H1 (cell line): ENCODE results near the gene RAPGEF5. TPM values are rescaled to one million over a fixed set of nuclear protein-coding genes. Genes with fewer than 3 reads are reported as not detected.

ENCODE experiments used
- CTCF ChIA-PET: fragments of 300-600 bp; sonication (Branson Sonifier 250); formaldehyde crosslinking; loops from one replicate; lab custom pipeline; 2021; ENCODE audit not compliant: partially characterized antibody; lab: Charles Lee
- POLR2A ChIA-PET: fragments of 300-600 bp; sonication (Branson Sonifier 250); formaldehyde crosslinking; loops from one replicate; lab custom pipeline; 2021; ENCODE audit warnings: inconsistent platforms; ENCODE audit not compliant: partially characterized antibody; lab: Charles Lee
- DNase-seq, 2 experiments: peaks; one replicate each; pipeline versions ENCODE4 v3.0.0 to v3.0.0-alpha.2; 2010 to 2022; ENCODE audit warnings: low spot score in 2 of 2, low read depth in 1 of 2, mixed read lengths in 1 of 2
- FAIRE-seq: peaks from 2 replicates; lab custom pipeline; 2011; peaks lifted over from hg19 to GRCh38; lab: Jason Lieb, UNC
- H2AFZ ChIP-seq: 2 replicates; pipeline ENCODE4 v1.8.1; 2012; ENCODE audit warnings: low read length, inconsistent platforms
- H2AK5ac ChIP-seq: 2 replicates; pipeline ENCODE4 v1.6.1; 2013; ENCODE audit warnings: low read depth, low read length
- H2BK120ac ChIP-seq: replicated peaks from 2 replicates; pipeline ENCODE3; 2013; ENCODE audit warnings: low read depth, low read length, inconsistent platforms
- H2BK12ac ChIP-seq: 2 replicates; pipeline ENCODE4 v1.6.1; 2013; ENCODE audit warnings: low read depth, low read length
- H2BK15ac ChIP-seq: 2 replicates; pipeline ENCODE4 v1.6.1; 2013; ENCODE audit warnings: low read length
- H2BK20ac ChIP-seq: 2 replicates; pipeline ENCODE4 v1.6.1; 2013; ENCODE audit warnings: low read length
- H2BK5ac ChIP-seq: 2 replicates; pipeline ENCODE4 v1.6.1; 2013; ENCODE audit warnings: low read depth, low read length
- H3K14ac ChIP-seq: 2 replicates; pipeline ENCODE4 v1.6.1; 2013; ENCODE audit warnings: inconsistent platforms; ENCODE audit not compliant: insufficient read length
- H3K18ac ChIP-seq: 2 replicates; pipeline ENCODE4 v1.6.1; 2013; ENCODE audit warnings: low read length; ENCODE audit errors: extremely low read depth
- H3K23ac ChIP-seq: 2 replicates; pipeline ENCODE4 v1.6.1; 2013; ENCODE audit warnings: inconsistent platforms; ENCODE audit not compliant: insufficient read length
- H3K23me2 ChIP-seq: 2 replicates; pipeline ENCODE4 v1.6.1; 2013; ENCODE audit warnings: low read depth, low read length
- H3K27ac ChIP-seq: 2 replicates; pipeline ENCODE4 v1.6.1; 2011; ENCODE audit warnings: low read depth, low read length, inconsistent platforms
- H3K27me3 ChIP-seq, 4 experiments: replicated peaks in 1 of 4; 1 replicate in 1 of 4; 2 replicates in 3 of 4; pipeline versions ENCODE4 v1.6.1 to v1.8.1; 2011 to 2013; ENCODE audit warnings: low read length in 3 of 4, mild to moderate bottlenecking in 3 of 4, inconsistent platforms in 2 of 4, mixed read lengths in 2 of 4, moderate library complexity in 1 of 4; ENCODE audit not compliant: control insufficient read depth in 3 of 4, insufficient read depth in 3 of 4; ENCODE audit errors: extremely low read depth in 1 of 4
- H3K36me3 ChIP-seq, 4 experiments: 2 replicates each; pipeline versions ENCODE4 v1.6.1 to v1.8.1; 2011 to 2013; ENCODE audit warnings: mild to moderate bottlenecking in 4 of 4, low read length in 3 of 4, moderate library complexity in 2 of 4, control low read depth in 1 of 4, inconsistent platforms in 1 of 4; ENCODE audit not compliant: insufficient read depth in 4 of 4, control insufficient read depth in 2 of 4
- H3K4ac ChIP-seq: replicated peaks from 2 replicates; pipeline ENCODE3; 2013; ENCODE audit warnings: low read length, low read depth, mixed read lengths, inconsistent platforms; ENCODE audit not compliant: insufficient read length
- H3K4me1 ChIP-seq, 4 experiments: replicated peaks in 1 of 4; 1 replicate in 1 of 4; 2 replicates in 3 of 4; pipeline versions ENCODE4 v1.6.1 to v1.8.1; 2011 to 2013; ENCODE audit warnings: low read length in 3 of 4, inconsistent platforms in 2 of 4, mixed read lengths in 1 of 4; ENCODE audit not compliant: insufficient read depth in 4 of 4, control insufficient read depth in 3 of 4
- H3K4me2 ChIP-seq, 2 experiments: 2 replicates each; pipeline versions ENCODE4 v1.6.1 to v1.8.1; 2011 to 2013; ENCODE audit warnings: low read depth in 2 of 2, low read length in 2 of 2, control low read depth in 1 of 2, inconsistent platforms in 1 of 2, mild to moderate bottlenecking in 1 of 2; ENCODE audit not compliant: insufficient read depth in 1 of 2
- H3K4me3 ChIP-seq, 4 experiments: fragments of 200-600, 300-600 bp in 1 of 4; sonication (generic), shearing (Covaris generic), sonication (Bioruptor Twin) in 1 of 4; 2 replicates each; pipeline versions ENCODE4 v1.5.1 to v1.8.1; 2011 to 2016; ENCODE audit warnings: low read length in 4 of 4, low read depth in 3 of 4, control low read depth in 2 of 4, inconsistent platforms in 2 of 4, mild to moderate bottlenecking in 2 of 4, mixed read lengths in 1 of 4, moderate library complexity in 1 of 4; ENCODE audit not compliant: insufficient read depth in 2 of 4; ENCODE audit errors: extremely low read depth in 1 of 4
- H3K56ac ChIP-seq: replicated peaks from 2 replicates; pipeline ENCODE3; 2013; ENCODE audit warnings: low read depth, mild to moderate bottlenecking, mixed read lengths, low read length, inconsistent platforms; ENCODE audit not compliant: insufficient read length
- H3K79me1 ChIP-seq: 2 replicates; pipeline ENCODE4 v1.6.1; 2013; ENCODE audit warnings: low read depth, low read length, control low read depth
- H3K79me2 ChIP-seq, 2 experiments: 2 replicates each; pipeline versions ENCODE4 v1.6.1 to v1.8.1; 2012 to 2013; ENCODE audit warnings: low read length in 2 of 2, mild to moderate bottlenecking in 2 of 2, inconsistent platforms in 1 of 2; ENCODE audit not compliant: insufficient read depth in 2 of 2, control insufficient read depth in 1 of 2
- H3K9ac ChIP-seq, 4 experiments: replicated peaks in 1 of 4; 1 replicate in 1 of 4; 2 replicates in 3 of 4; pipeline versions ENCODE4 v1.6.1 to v1.8.1; 2011 to 2013; ENCODE audit warnings: low read depth in 3 of 4, low read length in 3 of 4, control low read depth in 2 of 4, mild to moderate bottlenecking in 2 of 4, moderate library complexity in 2 of 4, inconsistent platforms in 1 of 4; ENCODE audit errors: extremely low read depth in 1 of 4
- H3K9me3 ChIP-seq, 2 experiments: 2 replicates each; pipeline versions ENCODE4 v1.6.1 to v1.8.1; 2012 to 2013; ENCODE audit warnings: mild to moderate bottlenecking in 2 of 2, moderate library complexity in 2 of 2, control low read depth in 1 of 2, inconsistent platforms in 1 of 2, low read depth in 1 of 2, low read length in 1 of 2, mixed read lengths in 1 of 2; ENCODE audit not compliant: insufficient read depth in 2 of 2
- H4K20me1 ChIP-seq, 2 experiments: replicated peaks in 1 of 2; 2 replicates each; pipeline versions ENCODE3 to v1.8.1; 2011 to 2013; ENCODE audit warnings: inconsistent platforms in 2 of 2, low read length in 2 of 2, mild to moderate bottlenecking in 1 of 2; ENCODE audit not compliant: insufficient read depth in 2 of 2, control insufficient read depth in 1 of 2
- H4K5ac ChIP-seq: 2 replicates; pipeline ENCODE4 v1.6.1; 2013; ENCODE audit warnings: low read length, low read depth, mixed read lengths, inconsistent platforms; ENCODE audit not compliant: insufficient read length
- H4K8ac ChIP-seq: 2 replicates; pipeline ENCODE4 v1.8.0; 2013; ENCODE audit warnings: mild to moderate bottlenecking, moderate library complexity, low read length, inconsistent platforms; ENCODE audit not compliant: insufficient read depth; ENCODE audit errors: extremely low read depth
- H4K91ac ChIP-seq: replicated peaks from 2 replicates; pipeline ENCODE3; 2013; ENCODE audit warnings: low read length, mixed read lengths, inconsistent platforms; ENCODE audit not compliant: insufficient read length
- HDAC2 ChIP-seq, 2 experiments: fragments of 300-600 bp in 1 of 2; sonication (generic) in 1 of 2; IDR thresholded peaks; 2 replicates each; pipeline ENCODE4 v1.6.1; 2011 to 2012; ENCODE audit warnings: low read depth in 2 of 2, low read length in 2 of 2, mild to moderate bottlenecking in 2 of 2, moderate library complexity in 2 of 2, borderline replicate concordance in 1 of 2, inconsistent platforms in 1 of 2
- SAP30 ChIP-seq: fragments of 300-600 bp; sonication (generic); IDR thresholded peaks from 2 replicates; pipeline ENCODE4 v1.7.1; 2012; ENCODE audit warnings: low read length, moderate library complexity, mild to moderate bottlenecking, inconsistent platforms; ENCODE audit not compliant: insufficient read depth, insufficient replicate concordance
- SUZ12 ChIP-seq: fragments of 200-600 bp; sonication (generic); IDR thresholded peaks from 2 replicates; pipeline ENCODE4 v1.6.1; 2012; ENCODE audit warnings: mild to moderate bottlenecking, inconsistent platforms, low read length, moderate library complexity, mixed read lengths
- WGBS, 2 experiments: shearing (Covaris generic) in 1 of 2; methylation state at CpG; one replicate each; pipeline versions ENCODE4 v1.1.6 to v1.1.7; 2013 to 2015; ENCODE audit warnings: low lambda C conversion rate in 2 of 2, mixed read lengths in 2 of 2, inconsistent platforms in 1 of 2, low coverage in 1 of 2, missing lambda C conversion rate in 1 of 2; ENCODE audit not compliant: insufficient replicate concordance in 2 of 2, insufficient coverage in 1 of 2, insufficient read length in 1 of 2; ENCODE audit errors: extremely low coverage in 1 of 2, missing lambda C conversion rate in 1 of 2; 5-methylcytosine and 5-hydroxymethylcytosine counted together
- polyA plus RNA-seq, 7 experiments: library from polyadenylated mRNA; depleted of rRNA in 3 of 7; stranded (reverse) in 5 of 7; unstranded in 2 of 7; fragments of >200 nt in 5 of 7; fragments of 200-250 nt in 2 of 7; gene quantifications; 1 replicate in 5 of 7; 2 replicates in 1 of 7; 4 replicates in 1 of 7; pipeline versions ENCODE4 v1.2.1 to v1.2.3, GENCODE V29; 2011 to 2013; ENCODE audit warnings: missing spikeins in 2 of 7, mixed read lengths in 2 of 7
- total RNA-seq: library from RNA; stranded (reverse); fragmentation: NEBNext Ultra II Directional; extraction: Animal tissue kit (Norgen Biotek cat#: 25700); gene quantifications from 2 replicates; pipeline ENCODE4 v1.2.1, GENCODE V29; 2021

The RAPGEF5 gene
- total and polyA plus RNA-seq, 2 of the 8 experiments (the other 6 are each of a cell fraction or from before 2014, with no cell fraction given): 4.4 to 22.9 TPM

- Histone ChIP-seq H3K18ac (no peak overlapping the region), H4K91ac (no peak overlapping the region), H3K27me3 (no peaks in the 10 kb centered on the region), H2BK15ac (no peak overlapping the region), H3K14ac (no peak overlapping the region), H2BK5ac (no peak overlapping the region), H3K4me3 (no peak overlapping the region), H2BK120ac (no peak overlapping the region), H2BK12ac (no peak overlapping the region), H3K9ac (no peak overlapping the region), H3K23ac (no peak overlapping the region), H3K9me3 (no peaks in the 10 kb centered on the region), H4K20me1 (no peaks in the 10 kb centered on the region), H3K36me3 (no peaks in the 10 kb centered on the region), H3K56ac (no peak overlapping the region), H3K4me2 (no peak overlapping the region), H2AFZ (no peak overlapping the region), H3K27ac (no peak overlapping the region), H4K5ac (no peak overlapping the region), H3K79me2 (no peaks in the 10 kb centered on the region), H2AK5ac (no peak overlapping the region), H4K8ac (no peak overlapping the region), H3K4me1 (peaks cover 0 to 3% (median 0%) of the 10 kb centered on the region in 4 experiments; a peak in 2 of 7 replicates), H2BK20ac (no peak overlapping the region), H3K79me1 (no peaks in the 10 kb centered on the region), H3K4ac (no peak overlapping the region), H3K23me2 (no peaks in the 10 kb centered on the region)
- FAIRE-seq (no peak), DNase-seq (no peak)
- CTCF ChIA-PET: interaction anchor here (0.7 to 2.1 kb wide), 2 partner anchors 77 to 122 kb away, joined by 4 to 7 read pairs; no protein-coding TSS in a partner anchor
- POLR2A ChIA-PET: no interaction called here
- WGBS, 2 experiments: 89% methylated on average over 3 of the region's 3 CpGs; no CpG with 5 or more reads in 1 of the 2 experiments
- no peak for TF ChIP-seq SUZ12
- no peak for TF ChIP-seq SAP30
- TF ChIP-seq HDAC2 (IDR thresholded peaks at IDR 0.05; ENCODE audit: borderline replicate concordance in 1 of 2, low read depth in 2 of 2, low read length in 2 of 2): no peak
Measured at GRCh38 chr7:22231806-22232205, 125.1 kb downstream of the RAPGEF5 start.
